A673 (cell line): ENCODE results near the gene BMP2K. TPM values are rescaled to one million over a fixed set of nuclear protein-coding genes. Genes with fewer than 3 reads are reported as not detected.

ENCODE experiments used
- BruUV-seq: library from RNA; stranded (reverse); fragments of 400-500 nt; replicated peaks from 2 replicates; lab custom pipeline; 2021; lab: Mats Ljungman, UMichigan
- CTCF ChIA-PET: fragments of 300-600 bp; sonication (Branson Sonifier 250); formaldehyde crosslinking; loops from one replicate; lab custom pipeline; 2022; ENCODE audit warnings: antibody characterized with exemption; lab: Charles Lee
- POLR2A ChIA-PET: fragments of 300-600 bp; sonication (Branson Sonifier 250); formaldehyde crosslinking; loops from one replicate; lab custom pipeline; 2022; ENCODE audit warnings: antibody characterized with exemption; ENCODE audit not compliant: low non-redundant PET; lab: Charles Lee
- DNase-seq: peaks from one replicate; pipeline ENCODE4 v3.0.0-alpha.2; 2015; ENCODE audit warnings: low spot score
- H3K27ac ChIP-seq: fragments of 200-600 bp; sonication (generic); 2 replicates; pipeline ENCODE4 v1.5.1; 2016; ENCODE audit warnings: mixed run types, low read depth, mild to moderate bottlenecking, mixed read lengths, antibody characterized with exemption, low read length; ENCODE audit not compliant: poor library complexity, severe bottlenecking
- H3K27me3 ChIP-seq: fragments of 200-600 bp; sonication (generic); replicated peaks from 2 replicates; pipeline ENCODE4 v1.6.1; 2017; ENCODE audit warnings: mixed run types, low read depth, mild to moderate bottlenecking, mixed read lengths, antibody characterized with exemption, low read length; ENCODE audit not compliant: insufficient read depth, poor library complexity
- H3K36me3 ChIP-seq: fragments of 200-600 bp; sonication (generic); 2 replicates; pipeline ENCODE4 v1.6.1; 2016; ENCODE audit warnings: mixed run types, mild to moderate bottlenecking, mixed read lengths, antibody characterized with exemption, low read length; ENCODE audit not compliant: insufficient read depth, poor library complexity, severe bottlenecking
- H3K4me1 ChIP-seq: fragments of 200-600 bp; sonication (generic); 2 replicates; pipeline ENCODE4 v1.6.1; 2017; ENCODE audit warnings: mixed run types, mild to moderate bottlenecking, mixed read lengths, antibody characterized with exemption, low read length; ENCODE audit not compliant: insufficient read depth, poor library complexity, severe bottlenecking
- H3K4me3 ChIP-seq: fragments of 200-600 bp; sonication (generic); 2 replicates; pipeline ENCODE4 v1.5.1; 2016; ENCODE audit warnings: low read depth, mixed run types, mild to moderate bottlenecking, mixed read lengths, low read length; ENCODE audit not compliant: poor library complexity, severe bottlenecking
- H3K9me3 ChIP-seq: fragments of 200-600 bp; sonication (generic); 2 replicates; pipeline ENCODE4 v1.6.1; 2016; ENCODE audit warnings: mixed run types, low read depth, mild to moderate bottlenecking, mixed read lengths, antibody characterized with exemption, low read length; ENCODE audit not compliant: poor library complexity, severe bottlenecking
- CTCF ChIP-seq: fragments of 300-800, 200-600 bp; sonication (generic); conservative IDR thresholded peaks from 2 replicates; pipeline ENCODE4 v1.5.1; 2017; ENCODE audit warnings: low read depth, mild to moderate bottlenecking, antibody characterized with exemption, low read length, moderate library complexity, mixed read lengths
- EZH2 ChIP-seq: fragments of 200-600 bp; sonication (generic); IDR thresholded peaks from 2 replicates; pipeline ENCODE4 v1.6.1; 2017; ENCODE audit warnings: borderline replicate concordance, low read depth, mild to moderate bottlenecking, mixed read lengths, antibody characterized with exemption, low read length; ENCODE audit not compliant: poor library complexity, severe bottlenecking
- intact Hi-C: fragments of 100-400 bp; cut with micrococcal nuclease; formaldehyde crosslinking; loops from one replicate; pipeline ENCODE4 v1.10.0; 2022; ENCODE audit not compliant: unreplicated experiment
- total RNA-seq: library from RNA; stranded (reverse); gene quantifications from 2 replicates; pipeline ENCODE4 v1.2.3, GENCODE V29; 2021

Gene BMP2K
- total RNA-seq, 1 experiment from 2014 or later: 14.3 TPM

GRCh38 chr4:78734441-78735162 lies 41.5 kb upstream of the BMP2K start:
- no peak overlapping the region for H3K27ac ChIP-seq
- no peak for TF ChIP-seq CTCF
- no peak for TF ChIP-seq EZH2
- no peaks in the 10 kb centered on the region for H3K36me3 ChIP-seq
- no peaks in the 10 kb centered on the region for H3K4me1 ChIP-seq
- H3K4me3 ChIP-seq: no peak overlapping the region
- ChIA-PET POLR2A (no interaction called here), CTCF (no interaction called here)
- H3K9me3 ChIP-seq: no peaks in the 10 kb centered on the region
- intact Hi-C loops: no loop called here
- DNase-seq: no peak
- H3K27me3 ChIP-seq: no peaks in the 10 kb centered on the region
- BruUV-seq: no TSS peak

GRCh38 chr4:78735697-78736096 lies 40.5 kb upstream of the BMP2K start:
- H3K4me1 ChIP-seq: no peaks in the 10 kb centered on the region
- ChIA-PET CTCF (no interaction called here), POLR2A (no interaction called here)
- no peak overlapping the region for H3K4me3 ChIP-seq
- H3K27me3 ChIP-seq: no peaks in the 10 kb centered on the region
- intact Hi-C loops: no loop called here
- no peak for DNase-seq
- H3K27ac ChIP-seq: no peak overlapping the region
- no TSS peak for BruUV-seq
- TF ChIP-seq EZH2: no peak
- no peak for TF ChIP-seq CTCF
- H3K9me3 ChIP-seq: no peaks in the 10 kb centered on the region
- no peaks in the 10 kb centered on the region for H3K36me3 ChIP-seq

- ChIA-PET CTCF (no interaction called here), POLR2A (no interaction called here)
- BruUV-seq: no TSS peak
- Histone ChIP-seq H3K36me3 (no peaks in the 10 kb centered on the region), H3K27ac (no peak overlapping the region), H3K4me1 (no peaks in the 10 kb centered on the region), H3K9me3 (no peaks in the 10 kb centered on the region), H3K4me3 (no peak overlapping the region), H3K27me3 (no peaks in the 10 kb centered on the region)
- intact Hi-C loops: no loop called here
- no peak for TF ChIP-seq CTCF
- no peak for TF ChIP-seq EZH2
- DNase-seq: no peak
These were observed 39.1 kb upstream of the BMP2K start for GRCh38 chr4:78737035-78737434.
